Fibroblast of the aortic adventitia (primary cell): ENCODE measurements around the gene HES6. TPM values are rescaled to one million over a fixed set of nuclear protein-coding genes. Genes with fewer than 3 reads are reported as not detected.

ENCODE experiments used
- DNase-seq: peaks from one replicate; pipeline ENCODE4 v3.0.0-alpha.2; 2010; ENCODE audit warnings: low read depth
- H3K4me3 ChIP-seq: 2 replicates; pipeline ENCODE4 v1.5.1; 2011; ENCODE audit warnings: low read depth, mild to moderate bottlenecking, control low read depth, low read length, moderate library complexity
- CTCF ChIP-seq: IDR thresholded peaks from 2 replicates; pipeline ENCODE4 v1.5.1; 2011; ENCODE audit warnings: mild to moderate bottlenecking, low read length, control low read depth, inconsistent platforms; ENCODE audit not compliant: insufficient read depth
- total RNA-seq: library from RNA; depleted of rRNA; stranded (reverse); fragments of >200 nt; gene quantifications from 2 replicates; pipeline ENCODE4 v1.2.3, GENCODE V29; 2012; ENCODE audit warnings: low replicate concordance

Gene HES6
- total RNA-seq, 1 donor, result 1.6 TPM

- H3K4me3 ChIP-seq, result no peak overlapping the region
- no peak for DNase-seq
- no peak for TF ChIP-seq CTCF
Observed at GRCh38 chr2:238226698-238227586, 12.9 kb downstream of the HES6 start.

- TF ChIP-seq CTCF, result no peak
- peak; percentile 51 for DNase-seq
- no peak overlapping the region for H3K4me3 ChIP-seq
Observed at GRCh38 chr2:238225911-238226697, 13.7 kb downstream of the HES6 start.

GRCh38 chr2:238225121-238225520 lies 14.7 kb downstream of the HES6 start:
- H3K4me3 ChIP-seq, result no peak overlapping the region
- no peak for DNase-seq
- TF ChIP-seq CTCF, result no peak

- DNase-seq, result no peak
- TF ChIP-seq CTCF, result no peak
- no peak overlapping the region for H3K4me3 ChIP-seq
Observed at GRCh38 chr2:238224356-238225035, 15.3 kb downstream of the HES6 start.

GRCh38 chr2:238220892-238221521 lies 18.8 kb downstream of the HES6 start:
- TF ChIP-seq CTCF, result no peak
- peak; percentile 41 for DNase-seq

GRCh38 chr2:238220274-238220891 lies 19.5 kb downstream of the HES6 start:
- no peak overlapping the region for H3K4me3 ChIP-seq
- no peak for TF ChIP-seq CTCF

More at GRCh38 chr2:238220892-238221521, 18.8 kb downstream of the HES6 start:
- H3K4me3 ChIP-seq, result peak overlapping the region; percentile 9

More at GRCh38 chr2:238220274-238220891, 19.5 kb downstream of the HES6 start:
- DNase-seq, result no peak
